ENCODE data around the gene HSPA12B.

GRCh38 chr20:3783068-3783489 lies 50.6 kb downstream of the HSPA12B start:
- TF ChIP-seq CTCF (IDR thresholded peaks at IDR 0.05) = no peak
- TF ChIP-seq POLR2A (IDR thresholded peaks at IDR 0.05) = no peak

Measured in heart left ventricle (tissue), 13 donors.